ENCODE results near the gene ASIC2.

DNA sequence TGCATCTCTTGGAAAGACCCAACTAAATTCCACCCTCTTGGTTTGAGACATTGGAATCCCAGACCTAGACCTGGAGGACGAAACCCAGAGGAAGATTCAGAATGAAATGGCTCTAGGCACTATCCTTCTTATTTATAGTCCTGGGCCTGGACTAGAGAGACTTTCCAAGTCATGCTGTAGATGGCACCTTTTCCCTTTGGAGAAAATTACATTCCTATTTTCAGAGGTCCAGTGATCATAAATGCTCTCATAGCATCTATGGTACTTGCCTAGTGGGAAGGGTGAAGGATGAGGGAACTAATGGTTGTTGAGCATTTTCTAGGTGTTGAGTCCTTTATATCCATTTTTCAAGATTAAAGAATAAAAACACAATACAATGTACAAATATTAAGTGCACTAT, 264.3 kb downstream of the ASIC2 start:
- TF ChIP-seq FOXM1 (IDR thresholded peaks at IDR 0.05; ENCODE audit: borderline replicate concordance), result no peak
- TF ChIP-seq BHLHE40 (IDR thresholded peaks at IDR 0.05; ENCODE audit: borderline replicate concordance), result no peak
- no peak for TF ChIP-seq SUZ12 (IDR thresholded peaks at IDR 0.05)

Measured in HEK293T (cell line).